DMS153 treated with DMSO at 0.1 percent for 48 hours (cell line): Measurements from ENCODE around the gene RPP40.

Experiments used
- DNase-seq: peaks from one replicate; lab custom pipeline; 2025; ENCODE audit not compliant: unreplicated experiment; lab: John Stamatoyannopoulos, UW

RPP40 gene

GRCh38 chr6:4970739-4971395, 33.0 kb downstream of the RPP40 start:
- DNase-seq = no peak

- no peak for DNase-seq
Measured at GRCh38 chr6:4969609-4970285, 34.1 kb downstream of the RPP40 start.

- DNase-seq = no peak
Measured at GRCh38 chr6:4967301-4968030, 36.4 kb downstream of the RPP40 start.

GRCh38 chr6:4965562-4966389, 38.1 kb downstream of the RPP40 start:
- no peak for DNase-seq

- DNase-seq = no peak
Measured at GRCh38 chr6:4964675-4965561, 38.9 kb downstream of the RPP40 start.

- no peak for DNase-seq
Measured at GRCh38 chr6:4962905-4963304, 40.9 kb downstream of the RPP40 start.

- DNase-seq = no peak
Measured at GRCh38 chr6:4961322-4962168, 42.3 kb downstream of the RPP40 start.

- no peak for DNase-seq
Measured at GRCh38 chr6:4958624-4959023, 45.2 kb downstream of the RPP40 start.

GRCh38 chr6:4957521-4958231, 46.2 kb downstream of the RPP40 start:
- DNase-seq = no peak

GRCh38 chr6:4956625-4957024, 47.2 kb downstream of the RPP40 start:
- DNase-seq = no peak

GRCh38 chr6:4953440-4953839, 50.4 kb downstream of the RPP40 start:
- DNase-seq = no peak

- DNase-seq = no peak
Measured at GRCh38 chr6:4950836-4951533, 52.9 kb downstream of the RPP40 start.

GRCh38 chr6:4950076-4950475, 53.8 kb downstream of the RPP40 start:
- DNase-seq = no peak

GRCh38 chr6:4948781-4949450, 54.9 kb downstream of the RPP40 start:
- DNase-seq = no peak

- no peak for DNase-seq
Measured at GRCh38 chr6:4947716-4948115, 56.1 kb downstream of the RPP40 start.

GRCh38 chr6:4946521-4946920, 57.3 kb downstream of the RPP40 start:
- no peak for DNase-seq
